MCF 10A (cell line): ENCODE data around the gene CYP4V2. TPM values are rescaled to one million over a fixed set of nuclear protein-coding genes. Genes with fewer than 3 reads are reported as not detected.

ENCODE experiments used
- BruUV-seq: library from RNA; stranded (reverse); fragments of 400-500 nt; replicated peaks from 2 replicates; lab custom pipeline; 2021; lab: Mats Ljungman, UMichigan
- CTCF ChIA-PET: fragments of 300-600 bp; sonication (Branson Sonifier 250); formaldehyde crosslinking; extraction: SDS; loops from one replicate; lab custom pipeline; 2021; ENCODE audit warnings: antibody characterized with exemption, inconsistent platforms; lab: Yijun Ruan, JAX
- POLR2A ChIA-PET: fragments of 300-600, 350-650 bp; sonication (Branson Sonifier 250); formaldehyde crosslinking; extraction: SDS; loops from one replicate; lab custom pipeline; 2020; ENCODE audit warnings: antibody characterized with exemption, inconsistent platforms; lab: Yijun Ruan, JAX
- DNase-seq: peaks from one replicate; pipeline ENCODE4 v3.0.0-alpha.2; 2018; ENCODE audit not compliant: unreplicated experiment
- H3K27ac Mint-ChIP-seq: one replicate; pipeline ENCODE4 v1.8.0; 2022; ENCODE audit warnings: mild to moderate bottlenecking, low read depth, mixed read lengths; ENCODE audit not compliant: unreplicated experiment
- H3K27me3 Mint-ChIP-seq: one replicate; pipeline ENCODE4 v1.8.0; 2022; ENCODE audit warnings: mixed read lengths; ENCODE audit not compliant: insufficient read depth, unreplicated experiment
- H3K36me3 Mint-ChIP-seq: one replicate; pipeline ENCODE4 v1.8.0; 2022; ENCODE audit warnings: mild to moderate bottlenecking, moderate library complexity, mixed read lengths; ENCODE audit not compliant: insufficient read depth, unreplicated experiment
- H3K4me1 Mint-ChIP-seq: one replicate; pipeline ENCODE4 v1.8.0; 2022; ENCODE audit warnings: mixed read lengths; ENCODE audit not compliant: insufficient read depth, unreplicated experiment
- H3K4me3 Mint-ChIP-seq: one replicate; pipeline ENCODE4 v1.8.0; 2022; ENCODE audit warnings: mild to moderate bottlenecking, moderate library complexity, mixed read lengths; ENCODE audit not compliant: unreplicated experiment
- H3K9me3 Mint-ChIP-seq: one replicate; pipeline ENCODE4 v1.8.0; 2022; ENCODE audit warnings: mixed read lengths; ENCODE audit not compliant: unreplicated experiment
- CTCF ChIP-seq: fragments of 200-600 bp; IDR thresholded peaks from one replicate; pipeline ENCODE4 v1.8.0; 2022; ENCODE audit warnings: antibody characterized with exemption, mild to moderate bottlenecking; ENCODE audit not compliant: unreplicated experiment
- intact Hi-C: fragments of 100-400 bp; cut with micrococcal nuclease; formaldehyde crosslinking; loops from 2 replicates; pipeline ENCODE4 v1.14.1; 2022
- total RNA-seq: library from RNA; stranded (reverse); gene quantifications from 2 replicates; pipeline ENCODE4 v1.2.3, GENCODE V29; 2022

The CYP4V2 gene
- total RNA-seq, 1 experiment from 2014 or later = 22.1 TPM

DNA sequence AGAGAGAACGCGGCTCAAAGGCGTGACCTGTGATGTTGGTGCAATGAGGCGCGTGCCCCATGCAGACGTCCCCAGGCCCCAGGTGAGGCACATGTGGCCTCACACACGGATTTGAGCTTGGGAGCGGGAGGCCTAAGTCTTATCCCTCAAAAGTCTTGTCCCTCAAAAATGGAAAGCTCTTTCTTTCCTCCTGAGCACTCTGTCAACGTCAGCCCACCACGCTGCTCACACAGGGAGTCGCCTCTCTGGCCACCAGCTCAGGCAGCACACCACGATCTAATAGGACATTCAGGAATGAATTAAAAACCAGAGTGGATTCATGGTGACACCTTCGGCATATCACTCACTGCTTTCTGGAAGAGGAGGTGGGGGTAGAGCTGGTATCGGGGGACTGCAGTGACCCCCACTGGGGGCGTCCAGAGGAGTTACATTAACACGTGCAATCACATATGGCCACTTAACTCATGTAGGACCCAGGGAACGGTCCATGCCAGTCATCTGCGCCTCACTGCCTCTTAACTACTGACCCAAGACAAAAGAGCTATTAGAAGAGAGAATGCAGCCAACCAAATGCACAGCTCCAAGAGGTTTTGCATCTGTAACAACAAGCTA, 21.9 kb upstream of the CYP4V2 start:
- DNase-seq = no peak
- intact Hi-C loops = no loop called here
- BruUV-seq = no TSS peak
- CTCF ChIA-PET = interaction anchor here (0.7 kb wide), 1 partner anchor 508 kb away, joined by 4 read pairs; no protein-coding TSS in a partner anchor
- Mint-ChIP-seq H3K4me1 (no peaks in the 10 kb centered on the region), H3K9me3 (no peaks in the 10 kb centered on the region), H3K27me3 (no peaks in the 10 kb centered on the region), H3K27ac (no peak overlapping the region), H3K4me3 (no peak overlapping the region), H3K36me3 (no peaks in the 10 kb centered on the region)
- no peak for TF ChIP-seq CTCF
- POLR2A ChIA-PET = interaction anchor here (1.0 kb wide), 1 partner anchor 68 kb away, joined by 5 read pairs; no protein-coding TSS in a partner anchor

DNA sequence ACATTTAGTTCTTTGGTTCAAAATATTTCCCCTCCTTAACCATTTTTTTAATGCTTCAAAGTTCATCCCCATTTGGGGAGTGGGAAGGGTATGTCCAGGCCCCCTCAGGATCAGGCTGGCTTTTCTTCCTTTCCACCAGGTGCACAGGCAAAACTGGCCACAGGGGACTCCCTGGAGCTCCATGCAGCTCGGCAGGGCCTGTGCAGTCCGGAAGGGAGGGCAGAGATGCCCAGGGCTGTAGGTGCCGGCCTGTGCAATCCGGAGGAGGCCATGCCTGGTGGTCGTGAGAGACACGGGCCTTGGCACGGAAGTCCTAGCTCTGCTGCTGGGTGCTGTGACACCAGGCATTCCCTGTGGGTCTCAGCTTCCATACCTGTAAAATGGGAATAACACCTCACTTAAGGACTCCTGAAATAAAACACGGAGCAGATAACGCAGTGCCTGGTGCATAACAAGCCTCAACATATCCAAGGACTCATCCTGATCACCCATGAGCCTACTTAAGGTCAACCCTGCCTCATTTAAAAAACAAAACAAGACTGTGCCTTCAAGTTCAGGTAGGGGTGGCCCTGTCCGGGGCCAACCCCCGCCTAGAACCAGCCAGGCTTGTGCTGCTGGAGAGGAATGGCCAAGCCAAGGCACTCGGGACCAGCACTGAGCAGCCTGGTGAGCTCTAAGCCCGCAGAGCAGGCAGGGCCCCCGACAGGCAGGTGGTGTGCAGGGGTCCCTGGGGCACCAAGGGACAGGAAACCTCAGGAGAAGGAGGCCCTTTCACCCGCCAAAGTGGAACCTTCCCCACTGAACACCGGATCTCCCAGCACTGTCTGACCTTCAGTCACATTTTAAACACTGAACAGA, 21.2 kb upstream of the CYP4V2 start:
- Mint-ChIP-seq H3K4me3 (no peak overlapping the region), H3K27ac (no peak overlapping the region), H3K36me3 (no peaks in the 10 kb centered on the region), H3K9me3 (no peaks in the 10 kb centered on the region), H3K27me3 (no peaks in the 10 kb centered on the region), H3K4me1 (no peaks in the 10 kb centered on the region)
- BruUV-seq = no TSS peak
- ChIA-PET CTCF (interaction anchor here (0.7 kb wide), 1 partner anchor 32 kb away, joined by 4 read pairs; no protein-coding TSS in a partner anchor), POLR2A (interaction anchor here (1.0 kb wide), 1 partner anchor 67 kb away, joined by 5 read pairs; no protein-coding TSS in a partner anchor)
- TF ChIP-seq CTCF = no peak
- DNase-seq = no peak
- intact Hi-C loops = no loop called here

DNA sequence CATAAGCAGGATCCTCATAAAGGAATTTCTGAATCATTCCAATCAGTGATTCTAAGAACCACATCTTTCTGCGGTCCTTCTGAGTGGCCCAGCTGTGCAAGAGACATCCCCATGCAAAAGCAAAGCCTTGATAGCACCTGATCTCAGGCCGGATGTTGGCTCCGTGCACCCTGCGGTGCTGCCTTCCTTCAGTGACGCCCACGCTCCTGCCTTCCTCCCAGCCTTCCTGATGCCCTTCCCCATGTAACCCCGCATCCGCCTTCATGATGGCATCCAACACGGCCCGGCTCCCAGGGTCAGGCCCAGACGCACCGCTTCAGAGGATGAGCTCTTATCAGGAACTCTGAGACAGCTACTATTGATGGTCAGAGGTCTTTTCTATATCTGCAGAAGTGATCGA, 20.4 kb upstream of the CYP4V2 start:
- ChIA-PET CTCF (no interaction called here), POLR2A (no interaction called here)
- no peaks in the 10 kb centered on the region for H3K4me1 Mint-ChIP-seq
- no peak overlapping the region for H3K4me3 Mint-ChIP-seq
- DNase-seq = no peak
- no peaks in the 10 kb centered on the region for H3K27me3 Mint-ChIP-seq
- no peak overlapping the region for H3K27ac Mint-ChIP-seq
- TF ChIP-seq CTCF = no peak
- intact Hi-C loops = no loop called here
- BruUV-seq = no TSS peak
- no peaks in the 10 kb centered on the region for H3K36me3 Mint-ChIP-seq
- H3K9me3 Mint-ChIP-seq = no peaks in the 10 kb centered on the region

DNA sequence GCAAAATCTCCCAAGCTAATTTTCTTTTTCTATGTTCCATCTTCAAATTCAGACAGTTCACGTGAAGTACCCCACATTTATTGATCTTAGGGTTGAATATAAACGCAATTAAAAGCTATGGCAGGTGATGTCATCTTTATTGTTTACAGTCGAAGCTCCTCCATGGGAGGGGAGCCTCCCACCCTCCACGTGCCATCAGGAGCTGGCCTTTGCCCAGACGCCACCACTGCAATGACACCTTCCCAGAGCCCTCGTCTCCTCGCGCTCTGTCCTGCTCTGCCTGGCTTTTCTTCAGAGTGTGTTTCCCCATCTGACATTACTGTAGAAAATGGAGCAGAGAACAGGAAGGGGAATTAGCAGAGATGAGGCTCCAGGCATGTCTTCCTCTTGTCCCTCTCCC, 18.8 kb upstream of the CYP4V2 start:
- ChIA-PET POLR2A (interaction anchor here (0.6 kb wide), 1 partner anchor 120 kb away, joined by 6 read pairs; no protein-coding TSS in a partner anchor), CTCF (no interaction called here)
- Mint-ChIP-seq H3K27ac (no peak overlapping the region), H3K4me3 (no peak overlapping the region), H3K9me3 (no peaks in the 10 kb centered on the region), H3K27me3 (no peaks in the 10 kb centered on the region), H3K4me1 (no peaks in the 10 kb centered on the region), H3K36me3 (no peaks in the 10 kb centered on the region)
- TF ChIP-seq CTCF = no peak
- DNase-seq = no peak
- BruUV-seq = no TSS peak
- intact Hi-C loops = no loop called here
